ENCODE results near the gene STYXL1. TPM values are rescaled to one million over a fixed set of nuclear protein-coding genes. Genes with fewer than 3 reads are reported as not detected.

STYXL1 gene
- total and polyA plus RNA-seq, 2 experiments from 2014 or later, result 28.0 to 39.2 TPM

GRCh38 chr7:75981453-75982305 is 66.1 kb downstream of the STYXL1 start:
- Histone ChIP-seq H3K9me2 (ENCODE audit: insufficient read depth) (no peaks in the 10 kb centered on the region), H2AFZ (no peak overlapping the region), H3F3A (replicated peaks; ENCODE audit: low read depth) (no peaks in the 10 kb centered on the region), H3K27ac (ENCODE audit: low read depth) (no peak overlapping the region), H3K79me2 (replicated peaks; ENCODE audit: insufficient read depth) (no peaks in the 10 kb centered on the region), H3K4me1 (ENCODE audit: insufficient read depth) (no peaks in the 10 kb centered on the region), H3K36me3 (ENCODE audit: insufficient read depth) (no peaks in the 10 kb centered on the region; the same call in 1 of the 2 replicates), H4K20me1 (replicated peaks; ENCODE audit: insufficient read depth) (0 out of 2 replicates have a peak, but pooled peaks cover 4% of the 10 kb centered on the region), H3K27me3 (ENCODE audit: insufficient read depth) (no peaks in the 10 kb centered on the region), H3K4me2 (no peak overlapping the region), H3K4me3 (no peak overlapping the region)
- Mint-ChIP-seq H3K27ac (no peak overlapping the region; the same call in 1 of the 2 replicates), H3K27me3 (ENCODE audit: insufficient read depth, low read depth, poor library complexity) (peaks cover 7% of the 10 kb centered on the region), H3K4me1 (no peaks in the 10 kb centered on the region), H3K9me3 (no peaks in the 10 kb centered on the region), H3K36me3 (ENCODE audit: low read depth) (peaks cover 22% of the 10 kb centered on the region), H3K4me3 (no peak overlapping the region)
- no peak for ATAC-seq
- TF ChIP-seq JUNB (IDR thresholded peaks at IDR 0.05; ENCODE audit: unreplicated experiment) (no peak), ZNF114 (CRISPR knock-in tag; IDR thresholded peaks at IDR 0.05) (no peak), STAT1 (IDR thresholded peaks at IDR 0.05; ENCODE audit: unreplicated experiment) (no peak), REST (IDR thresholded peaks at IDR 0.05; ENCODE audit: unreplicated experiment) (no peak), NANOG (IDR thresholded peaks at IDR 0.05; ENCODE audit: borderline replicate concordance) (no peak), ETS1 (IDR thresholded peaks at IDR 0.05) (no peak), EZH2phosphoT487 (IDR thresholded peaks at IDR 0.05; ENCODE audit: unreplicated experiment) (no peak), ZNF331 (CRISPR knock-in tag; IDR thresholded peaks at IDR 0.05; ENCODE audit: low read depth) (no peak), CREB1 (CRISPR knock-in tag; IDR thresholded peaks at IDR 0.05; ENCODE audit: low read depth) (no peak), POLR2AphosphoS5 (IDR thresholded peaks at IDR 0.05; ENCODE audit: low read depth) (no peak), EZH2 (IDR thresholded peaks at IDR 0.05; ENCODE audit: low read depth, unreplicated experiment) (no peak)
- TF ChIP-seq, protein P1, sequence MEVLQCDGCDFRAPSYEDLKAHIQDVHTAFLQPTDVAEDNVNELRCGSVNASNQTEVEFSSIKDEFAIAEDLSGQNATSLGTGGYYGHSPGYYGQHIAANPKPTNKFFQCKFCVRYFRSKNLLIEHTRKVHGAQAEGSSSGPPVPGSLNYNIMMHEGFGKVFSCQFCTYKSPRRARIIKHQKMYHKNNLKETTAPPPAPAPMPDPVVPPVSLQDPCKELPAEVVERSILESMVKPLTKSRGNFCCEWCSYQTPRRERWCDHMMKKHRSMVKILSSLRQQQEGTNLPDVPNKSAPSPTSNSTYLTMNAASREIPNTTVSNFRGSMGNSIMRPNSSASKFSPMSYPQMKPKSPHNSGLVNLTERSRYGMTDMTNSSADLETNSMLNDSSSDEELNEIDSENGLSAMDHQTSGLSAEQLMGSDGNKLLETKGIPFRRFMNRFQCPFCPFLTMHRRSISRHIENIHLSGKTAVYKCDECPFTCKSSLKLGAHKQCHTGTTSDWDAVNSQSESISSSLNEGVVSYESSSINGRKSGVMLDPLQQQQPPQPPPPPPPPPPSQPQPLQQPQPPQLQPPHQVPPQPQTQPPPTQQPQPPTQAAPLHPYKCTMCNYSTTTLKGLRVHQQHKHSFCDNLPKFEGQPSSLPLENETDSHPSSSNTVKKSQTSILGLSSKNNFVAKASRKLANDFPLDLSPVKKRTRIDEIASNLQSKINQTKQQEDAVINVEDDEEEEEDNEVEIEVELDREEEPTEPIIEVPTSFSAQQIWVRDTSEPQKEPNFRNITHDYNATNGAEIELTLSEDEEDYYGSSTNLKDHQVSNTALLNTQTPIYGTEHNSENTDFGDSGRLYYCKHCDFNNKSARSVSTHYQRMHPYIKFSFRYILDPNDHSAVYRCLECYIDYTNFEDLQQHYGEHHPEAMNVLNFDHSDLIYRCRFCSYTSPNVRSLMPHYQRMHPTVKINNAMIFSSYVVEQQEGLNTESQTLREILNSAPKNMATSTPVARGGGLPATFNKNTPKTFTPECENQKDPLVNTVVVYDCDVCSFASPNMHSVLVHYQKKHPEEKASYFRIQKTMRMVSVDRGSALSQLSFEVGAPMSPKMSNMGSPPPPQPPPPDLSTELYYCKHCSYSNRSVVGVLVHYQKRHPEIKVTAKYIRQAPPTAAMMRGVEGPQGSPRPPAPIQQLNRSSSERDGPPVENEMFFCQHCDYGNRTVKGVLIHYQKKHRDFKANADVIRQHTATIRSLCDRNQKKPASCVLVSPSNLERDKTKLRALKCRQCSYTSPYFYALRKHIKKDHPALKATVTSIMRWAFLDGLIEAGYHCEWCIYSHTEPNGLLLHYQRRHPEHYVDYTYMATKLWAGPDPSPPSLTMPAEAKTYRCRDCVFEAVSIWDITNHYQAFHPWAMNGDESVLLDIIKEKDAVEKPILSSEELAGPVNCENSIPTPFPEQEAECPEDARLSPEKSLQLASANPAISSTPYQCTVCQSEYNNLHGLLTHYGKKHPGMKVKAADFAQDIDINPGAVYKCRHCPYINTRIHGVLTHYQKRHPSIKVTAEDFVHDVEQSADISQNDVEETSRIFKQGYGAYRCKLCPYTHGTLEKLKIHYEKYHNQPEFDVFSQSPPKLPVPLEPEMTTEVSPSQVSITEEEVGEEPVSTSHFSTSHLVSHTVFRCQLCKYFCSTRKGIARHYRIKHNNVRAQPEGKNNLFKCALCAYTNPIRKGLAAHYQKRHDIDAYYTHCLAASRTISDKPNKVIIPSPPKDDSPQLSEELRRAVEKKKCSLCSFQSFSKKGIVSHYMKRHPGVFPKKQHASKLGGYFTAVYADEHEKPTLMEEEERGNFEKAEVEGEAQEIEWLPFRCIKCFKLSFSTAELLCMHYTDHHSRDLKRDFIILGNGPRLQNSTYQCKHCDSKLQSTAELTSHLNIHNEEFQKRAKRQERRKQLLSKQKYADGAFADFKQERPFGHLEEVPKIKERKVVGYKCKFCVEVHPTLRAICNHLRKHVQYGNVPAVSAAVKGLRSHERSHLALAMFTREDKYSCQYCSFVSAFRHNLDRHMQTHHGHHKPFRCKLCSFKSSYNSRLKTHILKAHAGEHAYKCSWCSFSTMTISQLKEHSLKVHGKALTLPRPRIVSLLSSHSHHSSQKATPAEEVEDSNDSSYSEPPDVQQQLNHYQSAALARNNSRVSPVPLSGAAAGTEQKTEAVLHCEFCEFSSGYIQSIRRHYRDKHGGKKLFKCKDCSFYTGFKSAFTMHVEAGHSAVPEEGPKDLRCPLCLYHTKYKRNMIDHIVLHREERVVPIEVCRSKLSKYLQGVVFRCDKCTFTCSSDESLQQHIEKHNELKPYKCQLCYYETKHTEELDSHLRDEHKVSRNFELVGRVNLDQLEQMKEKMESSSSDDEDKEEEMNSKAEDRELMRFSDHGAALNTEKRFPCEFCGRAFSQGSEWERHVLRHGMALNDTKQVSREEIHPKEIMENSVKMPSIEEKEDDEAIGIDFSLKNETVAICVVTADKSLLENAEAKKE (CRISPR knock-in tag; IDR thresholded peaks at IDR 0.05), result no peak
- TF ChIP-seq, protein P2, sequence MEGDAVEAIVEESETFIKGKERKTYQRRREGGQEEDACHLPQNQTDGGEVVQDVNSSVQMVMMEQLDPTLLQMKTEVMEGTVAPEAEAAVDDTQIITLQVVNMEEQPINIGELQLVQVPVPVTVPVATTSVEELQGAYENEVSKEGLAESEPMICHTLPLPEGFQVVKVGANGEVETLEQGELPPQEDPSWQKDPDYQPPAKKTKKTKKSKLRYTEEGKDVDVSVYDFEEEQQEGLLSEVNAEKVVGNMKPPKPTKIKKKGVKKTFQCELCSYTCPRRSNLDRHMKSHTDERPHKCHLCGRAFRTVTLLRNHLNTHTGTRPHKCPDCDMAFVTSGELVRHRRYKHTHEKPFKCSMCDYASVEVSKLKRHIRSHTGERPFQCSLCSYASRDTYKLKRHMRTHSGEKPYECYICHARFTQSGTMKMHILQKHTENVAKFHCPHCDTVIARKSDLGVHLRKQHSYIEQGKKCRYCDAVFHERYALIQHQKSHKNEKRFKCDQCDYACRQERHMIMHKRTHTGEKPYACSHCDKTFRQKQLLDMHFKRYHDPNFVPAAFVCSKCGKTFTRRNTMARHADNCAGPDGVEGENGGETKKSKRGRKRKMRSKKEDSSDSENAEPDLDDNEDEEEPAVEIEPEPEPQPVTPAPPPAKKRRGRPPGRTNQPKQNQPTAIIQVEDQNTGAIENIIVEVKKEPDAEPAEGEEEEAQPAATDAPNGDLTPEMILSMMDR (conservative IDR thresholded peaks at IDR 0.05; ENCODE audit: low read depth in 2 of 2), result no peak
- no peak for DNase-seq (ENCODE audit: low spot score)

Measured in GM23338 (cell line).